Measurements from ENCODE around the gene CCNH. TPM values are rescaled to one million over a fixed set of nuclear protein-coding genes. Genes with fewer than 3 reads are reported as not detected.

CCNH gene
- total and polyA plus RNA-seq, 9 donors: 20.9 to 28.9 (median 25.9) TPM

DNA sequence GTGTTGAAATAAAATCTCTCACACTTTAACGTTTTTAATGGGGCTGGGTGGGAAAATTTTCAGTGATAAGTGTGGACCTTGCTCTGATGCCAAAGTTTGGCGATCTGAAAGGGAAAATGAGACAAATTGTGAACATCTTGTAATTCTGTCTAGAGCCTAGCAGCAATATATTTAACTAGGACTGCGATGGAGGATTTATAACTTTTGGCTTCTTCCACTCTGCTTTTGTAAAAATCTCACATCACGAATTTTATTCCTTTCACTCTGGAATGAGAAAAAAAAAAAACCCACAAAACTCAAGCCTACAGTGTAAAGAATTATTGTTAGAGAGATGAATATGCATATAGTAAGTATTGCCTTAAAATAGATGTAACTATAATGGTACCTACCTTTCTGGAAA is 19.9 kb downstream of the CCNH start:
- no peak overlapping the region for H3K4me3 ChIP-seq (ENCODE audit: low read length)

GRCh38 chr5:87392170-87392569 is 20.6 kb downstream of the CCNH start:
- Histone ChIP-seq H3K4me1 (ENCODE audit: control insufficient read depth, insufficient read depth, low read length) (no peaks in the 10 kb centered on the region), H3K9me3 (replicated peaks; ENCODE audit: control insufficient read depth, low read depth, low read length) (no peaks in the 10 kb centered on the region), H3K27me3 (ENCODE audit: control insufficient read depth, insufficient read depth, low read length) (no peaks in the 10 kb centered on the region), H3K27ac (ENCODE audit: low read length) (no peak overlapping the region), H3K4me3 (ENCODE audit: low read length) (no peak overlapping the region), H3K36me3 (ENCODE audit: control insufficient read depth, insufficient read depth, low read length) (peaks cover 28% of the 10 kb centered on the region)
- no peak for DNase-seq
- WGBS (ENCODE audit: insufficient coverage): 60% methylated on average over 1 of the region's 1 CpG

More for the DNA sequence above, 19.9 kb downstream of the CCNH start:
- Histone ChIP-seq H3K27me3 (ENCODE audit: control insufficient read depth, insufficient read depth, low read length) (no peaks in the 10 kb centered on the region), H3K9me3 (replicated peaks; ENCODE audit: control insufficient read depth, low read depth, low read length) (no peaks in the 10 kb centered on the region), H3K4me1 (ENCODE audit: control insufficient read depth, insufficient read depth, low read length) (no peaks in the 10 kb centered on the region), H3K36me3 (ENCODE audit: control insufficient read depth, insufficient read depth, low read length) (peaks cover 30% of the 10 kb centered on the region), H3K27ac (ENCODE audit: low read length) (no peak overlapping the region)
- WGBS (ENCODE audit: insufficient coverage): no CpG with 5 or more reads among the region's 4 CpGs
- DNase-seq: no peak

DNA sequence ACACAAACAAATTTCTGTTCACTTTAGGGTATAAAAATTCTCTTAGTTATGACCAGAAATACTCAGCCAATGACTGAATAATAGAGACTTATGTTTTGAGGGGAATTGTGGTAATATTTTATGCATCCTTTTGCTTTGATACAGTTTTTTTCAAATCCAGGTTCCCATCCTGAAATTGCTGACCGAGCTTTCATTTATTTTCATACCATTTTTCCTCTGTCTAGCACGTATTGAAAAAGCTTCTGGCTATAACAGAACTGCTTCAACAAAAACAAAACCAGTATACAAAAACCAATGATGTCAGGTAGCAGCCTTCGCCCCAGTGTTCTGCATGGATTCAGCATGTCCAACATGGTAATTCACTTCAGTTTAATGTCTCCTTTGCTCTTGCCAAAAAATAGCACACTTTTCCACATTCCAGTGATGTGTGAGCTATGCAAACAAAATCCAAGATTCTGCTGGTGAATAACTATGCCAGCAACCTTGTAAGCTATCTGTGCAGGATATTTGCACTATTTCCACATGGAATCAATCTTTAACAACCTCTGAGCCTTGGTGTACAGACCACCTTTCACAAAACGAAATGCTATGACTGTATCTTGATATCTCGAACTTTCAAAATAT is 22.0 kb downstream of the CCNH start:
- no peak overlapping the region for H3K4me3 ChIP-seq (ENCODE audit: low read length)
- no peaks in the 10 kb centered on the region for H3K27me3 ChIP-seq (ENCODE audit: control insufficient read depth, insufficient read depth, low read length)
- H3K9me3 ChIP-seq (replicated peaks; ENCODE audit: control insufficient read depth, low read depth, low read length): no peaks in the 10 kb centered on the region
- peak; percentile 65 for DNase-seq
- H3K27ac ChIP-seq (ENCODE audit: low read length): no peak overlapping the region
- H3K4me1 ChIP-seq (ENCODE audit: control insufficient read depth, insufficient read depth, low read length): no peaks in the 10 kb centered on the region
- peaks cover 27% of the 10 kb centered on the region for H3K36me3 ChIP-seq (ENCODE audit: control insufficient read depth, insufficient read depth, low read length)
- WGBS (ENCODE audit: insufficient coverage): 55% methylated on average over 3 of the region's 5 CpGs

- Histone ChIP-seq H3K9me3 (replicated peaks; ENCODE audit: control insufficient read depth, low read depth, low read length) (no peaks in the 10 kb centered on the region), H3K4me1 (ENCODE audit: control insufficient read depth, insufficient read depth, low read length) (no peaks in the 10 kb centered on the region), H3K27me3 (ENCODE audit: control insufficient read depth, insufficient read depth, low read length) (no peaks in the 10 kb centered on the region), H3K27ac (ENCODE audit: low read length) (no peak overlapping the region), H3K4me3 (ENCODE audit: low read length) (no peak overlapping the region), H3K36me3 (ENCODE audit: control insufficient read depth, insufficient read depth, low read length) (peaks cover 24% of the 10 kb centered on the region)
- WGBS (ENCODE audit: insufficient coverage): no CpG with 5 or more reads among the region's 3 CpGs
- no peak for DNase-seq
These were observed 22.7 kb downstream of the CCNH start for GRCh38 chr5:87390075-87390474.

- no peak for DNase-seq
- WGBS (ENCODE audit: insufficient coverage): 93% methylated on average over 7 of the region's 14 CpGs
- Histone ChIP-seq H3K27me3 (ENCODE audit: control insufficient read depth, insufficient read depth, low read length) (no peaks in the 10 kb centered on the region), H3K9me3 (replicated peaks; ENCODE audit: control insufficient read depth, low read depth, low read length) (no peaks in the 10 kb centered on the region), H3K4me1 (ENCODE audit: control insufficient read depth, insufficient read depth, low read length) (no peaks in the 10 kb centered on the region), H3K4me3 (ENCODE audit: low read length) (no peak overlapping the region), H3K27ac (ENCODE audit: low read length) (no peak overlapping the region), H3K36me3 (ENCODE audit: control insufficient read depth, insufficient read depth, low read length) (peaks cover 24% of the 10 kb centered on the region)
These were observed 23.3 kb downstream of the CCNH start for GRCh38 chr5:87389296-87390034.

DNA sequence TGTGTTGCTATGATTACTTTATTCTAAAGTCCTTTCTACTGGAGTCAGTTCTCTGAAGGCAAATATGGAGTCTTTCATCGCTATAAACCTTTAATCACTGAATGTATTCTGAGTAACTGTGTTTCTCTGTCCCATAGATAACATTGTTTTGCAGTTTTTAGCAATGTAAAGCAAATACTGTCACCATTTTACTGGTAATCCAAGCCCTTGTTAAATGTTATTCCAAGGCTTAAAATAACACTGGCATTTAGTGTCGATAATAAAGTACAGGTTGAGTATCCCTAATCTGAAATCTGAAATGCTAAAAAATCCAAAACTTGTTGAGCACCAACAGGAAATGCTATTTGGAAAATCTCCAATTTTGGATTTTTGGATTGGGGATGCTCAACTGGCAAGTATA is 24.6 kb downstream of the CCNH start:
- Histone ChIP-seq H3K4me1 (ENCODE audit: control insufficient read depth, insufficient read depth, low read length) (no peaks in the 10 kb centered on the region), H3K9me3 (replicated peaks; ENCODE audit: control insufficient read depth, low read depth, low read length) (no peaks in the 10 kb centered on the region), H3K4me3 (ENCODE audit: low read length) (no peak overlapping the region), H3K27ac (ENCODE audit: low read length) (no peak overlapping the region), H3K27me3 (ENCODE audit: control insufficient read depth, insufficient read depth, low read length) (no peaks in the 10 kb centered on the region), H3K36me3 (ENCODE audit: control insufficient read depth, insufficient read depth, low read length) (peaks cover 24% of the 10 kb centered on the region)
- no peak for DNase-seq
- WGBS (ENCODE audit: insufficient coverage): no CpG with 5 or more reads among the region's 2 CpGs

DNA sequence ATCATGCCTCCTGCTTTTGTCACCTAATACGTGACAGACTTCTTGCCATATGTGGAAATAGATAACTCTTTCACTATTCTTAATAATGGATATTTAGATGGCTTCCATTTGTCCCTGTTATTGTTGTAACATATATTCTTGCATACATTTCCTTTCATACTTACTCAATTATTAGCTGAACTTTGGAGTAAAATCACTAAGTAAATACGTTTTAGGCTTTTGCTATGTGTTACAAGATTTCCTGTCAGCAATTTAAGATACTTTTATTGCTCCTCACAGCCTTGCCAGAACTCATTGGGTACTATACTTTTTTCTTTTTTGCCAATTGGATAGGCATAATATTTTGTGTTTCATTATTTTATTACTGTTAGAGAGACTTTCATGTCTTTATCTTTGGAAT is 26.9 kb downstream of the CCNH start:
- Histone ChIP-seq H3K27ac (ENCODE audit: low read length) (no peak overlapping the region), H3K36me3 (ENCODE audit: control insufficient read depth, insufficient read depth, low read length) (peaks cover 23% of the 10 kb centered on the region), H3K4me1 (ENCODE audit: control insufficient read depth, insufficient read depth, low read length) (no peaks in the 10 kb centered on the region), H3K27me3 (ENCODE audit: control insufficient read depth, insufficient read depth, low read length) (no peaks in the 10 kb centered on the region), H3K4me3 (ENCODE audit: low read length) (no peak overlapping the region), H3K9me3 (replicated peaks; ENCODE audit: control insufficient read depth, low read depth, low read length) (no peaks in the 10 kb centered on the region)
- DNase-seq: no peak
- WGBS (ENCODE audit: insufficient coverage): no CpG with 5 or more reads among the region's 2 CpGs

GRCh38 chr5:87383216-87383615 is 29.5 kb downstream of the CCNH start:
- no peaks in the 10 kb centered on the region for H3K4me1 ChIP-seq (ENCODE audit: control insufficient read depth, insufficient read depth, low read length)
- no peaks in the 10 kb centered on the region for H3K27me3 ChIP-seq (ENCODE audit: control insufficient read depth, insufficient read depth, low read length)
- no CpG with 5 or more reads among the region's 1 CpG for WGBS (ENCODE audit: insufficient coverage)
- no peak overlapping the region for H3K27ac ChIP-seq (ENCODE audit: low read length)
- DNase-seq: no peak
- no peaks in the 10 kb centered on the region for H3K9me3 ChIP-seq (replicated peaks; ENCODE audit: control insufficient read depth, low read depth, low read length)
- no peak overlapping the region for H3K4me3 ChIP-seq (ENCODE audit: low read length)
- H3K36me3 ChIP-seq (ENCODE audit: control insufficient read depth, insufficient read depth, low read length): peaks cover 11% of the 10 kb centered on the region

- no peak for DNase-seq
- Histone ChIP-seq H3K36me3 (ENCODE audit: control insufficient read depth, insufficient read depth, low read length) (peaks cover 18% of the 10 kb centered on the region), H3K4me3 (ENCODE audit: low read length) (no peak overlapping the region), H3K27me3 (ENCODE audit: control insufficient read depth, insufficient read depth, low read length) (no peaks in the 10 kb centered on the region), H3K9me3 (replicated peaks; ENCODE audit: control insufficient read depth, low read depth, low read length) (no peaks in the 10 kb centered on the region), H3K27ac (ENCODE audit: low read length) (no peak overlapping the region), H3K4me1 (ENCODE audit: control insufficient read depth, insufficient read depth, low read length) (no peaks in the 10 kb centered on the region)
- WGBS (ENCODE audit: insufficient coverage): no CpG with 5 or more reads among the region's 1 CpG
These were observed 30.5 kb downstream of the CCNH start for GRCh38 chr5:87382224-87382623.

- Histone ChIP-seq H3K27ac (ENCODE audit: low read length) (no peak overlapping the region), H3K9me3 (replicated peaks; ENCODE audit: control insufficient read depth, low read depth, low read length) (no peaks in the 10 kb centered on the region), H3K36me3 (ENCODE audit: control insufficient read depth, insufficient read depth, low read length) (peaks cover 10% of the 10 kb centered on the region), H3K4me1 (ENCODE audit: control insufficient read depth, insufficient read depth, low read length) (no peaks in the 10 kb centered on the region), H3K27me3 (ENCODE audit: control insufficient read depth, insufficient read depth, low read length) (no peaks in the 10 kb centered on the region), H3K4me3 (ENCODE audit: low read length) (no peak overlapping the region)
- WGBS (ENCODE audit: insufficient coverage): no CpG with 5 or more reads among the region's 2 CpGs
- DNase-seq: no peak
These were observed 40.0 kb downstream of the CCNH start for GRCh38 chr5:87372705-87373104.

Measured in muscle of leg (tissue), 11 donors.